Subcutaneous abdominal adipose tissue (tissue), 5 donors: ENCODE measurements around the gene FRAS1.

Experiments
- H3K27ac ChIP-seq: one replicate; pipeline ENCODE4 v1.7.0; 2013; ENCODE audit warnings: low read depth, mild to moderate bottlenecking, inconsistent platforms, low read length, moderate library complexity
- H3K27me3 ChIP-seq, 5 donors: one replicate each; pipeline ENCODE4 v1.7.0; 2013; ENCODE audit warnings: low read length in 5 of 5, inconsistent platforms in 1 of 5; ENCODE audit not compliant: control insufficient read depth in 5 of 5, insufficient read depth in 4 of 5
- H3K36me3 ChIP-seq, 5 donors: one replicate each; pipeline ENCODE4 v1.7.0; 2013; ENCODE audit warnings: low read length in 5 of 5; ENCODE audit not compliant: control insufficient read depth in 5 of 5, insufficient read depth in 5 of 5
- H3K4me1 ChIP-seq, 5 donors: one replicate each; pipeline ENCODE4 v1.7.0; 2013; ENCODE audit warnings: low read length in 5 of 5, mild to moderate bottlenecking in 3 of 5, moderate library complexity in 1 of 5; ENCODE audit not compliant: control insufficient read depth in 5 of 5, insufficient read depth in 5 of 5
- H3K4me3 ChIP-seq, 5 donors: one replicate each; pipeline ENCODE4 v1.7.0; 2013; ENCODE audit warnings: low read length in 5 of 5, low read depth in 1 of 5
- H3K9ac ChIP-seq, 5 donors: one replicate each; pipeline ENCODE4 v1.7.0; 2013; ENCODE audit warnings: low read length in 5 of 5, mild to moderate bottlenecking in 4 of 5, moderate library complexity in 3 of 5
- H3K9me3 ChIP-seq, 5 donors: one replicate each; pipeline ENCODE4 v1.7.0; 2013; ENCODE audit warnings: low read length in 5 of 5; ENCODE audit not compliant: control insufficient read depth in 5 of 5
- donor health status: healthy.
- donor health status: healthy.
- donor health status: healthy.
- donor health status: healthy.
- donor health status: healthy.

FRAS1 gene

DNA sequence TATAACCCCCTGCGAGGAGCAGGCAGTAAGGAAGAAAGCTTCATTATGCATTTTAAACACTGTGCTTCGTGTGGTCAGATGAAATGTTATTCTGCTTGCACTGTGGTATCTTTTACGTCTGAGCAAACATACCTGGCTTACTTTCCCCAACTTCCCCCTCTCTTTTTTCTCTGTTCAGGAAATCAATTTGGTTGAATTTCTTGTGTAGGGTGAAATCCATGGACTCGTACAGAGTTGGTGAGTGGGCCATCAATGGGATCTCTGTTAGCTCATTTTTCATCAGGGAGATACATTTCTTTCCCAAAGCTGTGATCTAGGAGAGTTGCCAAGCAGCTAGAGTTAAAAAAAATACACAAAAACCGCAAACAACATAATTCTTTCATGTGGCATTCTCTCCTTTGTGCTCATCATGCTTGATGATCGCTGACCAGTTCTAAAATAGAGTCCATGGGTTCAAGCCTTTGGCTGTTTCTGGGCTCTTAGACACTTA, 98.5 kb downstream of the FRAS1 start:
- Histone ChIP-seq H3K9me3 (no peaks in the 10 kb centered on the region), H3K4me1 (no peaks in the 10 kb centered on the region), H3K4me3 (no peak overlapping the region), H3K36me3 (no peaks in the 10 kb centered on the region), H3K9ac (no peak overlapping the region), H3K27ac (no peak overlapping the region), H3K27me3 (no peaks in the 10 kb centered on the region)

DNA sequence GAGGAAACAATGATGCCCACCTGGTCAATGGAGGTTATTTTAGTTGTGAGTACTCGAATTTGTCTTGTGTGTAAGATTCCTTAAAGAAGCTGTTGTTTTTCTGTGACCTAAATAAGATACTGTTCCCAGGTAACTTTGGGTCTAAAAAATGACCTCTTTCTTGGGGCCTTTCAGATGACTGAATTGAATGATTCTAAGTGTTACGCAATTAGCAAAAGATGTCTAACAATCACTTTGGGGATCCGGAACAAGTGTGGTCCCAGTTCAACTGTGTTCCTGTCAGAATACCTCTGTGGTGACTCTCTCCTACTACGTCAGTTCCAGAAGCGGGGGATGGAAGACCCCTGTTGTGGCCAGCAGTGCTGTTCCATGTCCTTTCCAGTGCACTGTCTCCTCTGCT, 99.4 kb downstream of the FRAS1 start:
- Histone ChIP-seq H3K9ac (no peak overlapping the region), H3K27me3 (no peaks in the 10 kb centered on the region), H3K9me3 (no peaks in the 10 kb centered on the region), H3K27ac (no peak overlapping the region), H3K4me3 (no peak overlapping the region), H3K36me3 (no peaks in the 10 kb centered on the region), H3K4me1 (no peaks in the 10 kb centered on the region)

DNA sequence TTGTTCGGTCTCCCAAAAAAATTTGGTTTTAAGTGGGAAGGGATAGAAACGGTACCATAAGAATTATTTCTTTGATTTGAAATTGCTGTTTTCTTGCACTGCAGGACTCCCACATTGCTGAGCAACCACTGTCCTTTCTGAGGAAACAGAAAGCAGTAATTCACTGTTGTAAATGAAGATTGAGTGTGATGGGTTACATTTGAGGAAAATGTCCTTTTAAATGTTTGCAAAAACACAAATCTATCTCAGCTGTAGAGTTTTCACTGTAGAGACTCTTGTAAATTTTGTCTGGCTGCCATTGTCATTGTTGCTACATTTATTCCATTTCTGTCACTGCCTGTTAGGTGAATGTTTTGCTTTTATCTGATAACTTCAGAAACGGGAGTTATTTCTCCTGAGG, 105.2 kb downstream of the FRAS1 start:
- Histone ChIP-seq H3K27ac (no peak overlapping the region), H3K4me3 (no peak overlapping the region), H3K27me3 (no peaks in the 10 kb centered on the region), H3K9me3 (no peaks in the 10 kb centered on the region), H3K4me1 (no peaks in the 10 kb centered on the region), H3K9ac (no peak overlapping the region), H3K36me3 (no peaks in the 10 kb centered on the region)

DNA sequence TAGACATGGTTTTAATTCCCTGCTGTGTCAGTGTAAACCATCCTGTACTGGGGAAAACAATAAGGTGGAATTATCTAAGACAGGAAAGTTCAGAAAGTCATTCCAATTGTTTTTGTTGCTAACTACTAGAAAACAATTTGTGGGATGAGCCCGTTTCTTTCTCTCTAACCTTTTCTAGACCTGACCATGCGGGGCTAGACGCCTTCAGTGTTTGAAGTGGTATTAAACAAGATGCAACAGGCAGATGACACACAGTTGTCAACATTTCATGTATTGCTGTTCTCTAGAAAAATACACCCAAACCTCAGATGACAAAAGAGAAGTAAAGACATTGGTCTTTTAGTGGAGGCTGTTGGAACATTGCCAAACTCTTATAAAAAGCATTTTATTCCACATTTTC, 105.7 kb downstream of the FRAS1 start:
- no peak overlapping the region for H3K9ac ChIP-seq
- no peaks in the 10 kb centered on the region for H3K36me3 ChIP-seq
- H3K9me3 ChIP-seq: no peaks in the 10 kb centered on the region
- no peaks in the 10 kb centered on the region for H3K4me1 ChIP-seq
- no peak overlapping the region for H3K4me3 ChIP-seq
- no peaks in the 10 kb centered on the region for H3K27me3 ChIP-seq
- no peak overlapping the region for H3K27ac ChIP-seq

DNA sequence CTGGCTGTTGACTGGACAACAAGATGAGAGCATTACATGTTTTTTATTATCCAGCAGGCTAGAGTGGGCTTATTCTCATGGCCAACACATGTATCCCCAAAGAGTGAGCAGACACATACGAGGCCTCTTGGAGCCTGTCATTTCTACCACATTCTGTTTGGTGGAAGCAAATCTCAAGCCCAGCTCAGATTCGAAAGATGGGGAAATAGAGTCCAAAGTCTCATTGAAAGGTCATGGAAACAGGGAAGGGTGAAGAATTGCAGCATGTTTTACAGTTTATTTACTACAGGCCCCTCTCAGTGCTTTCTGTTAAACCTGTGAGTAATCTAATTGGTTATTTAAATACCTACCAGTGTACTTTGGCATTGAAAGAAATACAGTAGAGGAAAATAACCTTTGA, 108.6 kb downstream of the FRAS1 start:
- no peak overlapping the region for H3K9ac ChIP-seq

DNA sequence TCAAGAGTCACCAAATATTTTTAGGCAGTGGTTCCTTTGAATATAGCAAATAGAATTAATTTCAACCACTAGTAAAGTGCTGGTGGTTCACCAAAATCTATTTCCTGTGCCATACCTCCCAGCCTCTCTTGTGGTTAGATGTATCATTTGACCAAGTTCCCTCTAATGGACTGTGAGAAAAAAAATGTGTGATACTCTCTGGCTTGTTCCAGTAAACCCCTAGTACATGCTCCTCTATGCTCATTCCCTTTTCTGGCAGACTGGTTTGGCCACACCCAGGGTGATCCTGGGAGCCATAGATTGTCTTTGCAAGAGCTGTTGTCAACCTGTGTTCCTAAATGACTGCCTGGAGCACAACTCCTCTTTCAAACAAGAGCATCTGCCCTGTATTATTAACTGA, 109.5 kb downstream of the FRAS1 start:
- Histone ChIP-seq H3K9me3 (no peaks in the 10 kb centered on the region), H3K27ac (no peak overlapping the region), H3K27me3 (no peaks in the 10 kb centered on the region)

More for the DNA sequence above, 108.6 kb downstream of the FRAS1 start:
- H3K4me3 ChIP-seq: no peak overlapping the region
- H3K9me3 ChIP-seq: no peaks in the 10 kb centered on the region
- H3K27ac ChIP-seq: no peak overlapping the region
- no peaks in the 10 kb centered on the region for H3K36me3 ChIP-seq
- H3K27me3 ChIP-seq: no peaks in the 10 kb centered on the region
- H3K4me1 ChIP-seq: no peaks in the 10 kb centered on the region

DNA sequence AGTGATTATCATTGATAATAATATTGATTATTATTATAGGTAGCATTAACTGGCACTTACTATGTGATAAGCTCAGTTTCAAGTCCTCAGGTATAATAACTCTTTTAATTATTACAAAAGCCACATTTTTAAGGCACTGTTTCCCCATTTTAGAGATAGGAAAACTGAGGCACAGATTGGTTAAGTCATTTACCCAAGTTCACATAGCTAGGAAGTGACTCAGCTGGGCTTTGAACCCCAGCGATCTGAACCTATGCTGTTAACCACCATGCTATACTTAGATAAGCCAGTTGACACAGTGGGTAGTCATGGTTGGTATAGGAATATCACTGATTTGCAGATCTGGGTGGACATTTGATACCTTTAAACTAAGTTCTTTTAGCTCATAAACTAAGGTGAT, 110.4 kb downstream of the FRAS1 start:
- Histone ChIP-seq H3K4me3 (no peak overlapping the region), H3K4me1 (no peaks in the 10 kb centered on the region), H3K27me3 (no peaks in the 10 kb centered on the region), H3K9ac (no peak overlapping the region), H3K27ac (no peak overlapping the region), H3K9me3 (no peaks in the 10 kb centered on the region), H3K36me3 (no peaks in the 10 kb centered on the region)

More for the DNA sequence above, 109.5 kb downstream of the FRAS1 start:
- Histone ChIP-seq H3K4me3 (no peak overlapping the region), H3K9ac (no peak overlapping the region), H3K36me3 (no peaks in the 10 kb centered on the region), H3K4me1 (no peaks in the 10 kb centered on the region)

DNA sequence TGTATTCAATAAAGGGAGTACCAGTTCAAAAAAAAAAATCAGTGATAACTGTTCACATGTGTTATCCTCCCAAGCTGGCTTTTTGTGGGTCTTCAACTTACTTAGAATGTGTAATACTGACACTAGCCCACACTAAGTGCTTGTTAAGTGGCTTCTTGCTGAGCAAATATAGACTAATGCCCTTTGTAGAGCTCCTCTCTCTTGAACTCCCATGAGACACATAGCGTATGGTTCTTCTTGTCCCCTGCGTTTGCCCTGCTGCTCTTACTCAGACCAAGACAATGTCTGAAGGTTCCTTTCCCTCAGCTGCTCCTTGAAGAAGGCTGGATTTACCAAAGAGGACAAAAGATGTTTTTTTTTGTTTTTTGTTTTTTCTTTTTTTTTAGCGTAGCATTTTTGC, 110.9 kb downstream of the FRAS1 start:
- H3K4me1 ChIP-seq: no peaks in the 10 kb centered on the region
- no peaks in the 10 kb centered on the region for H3K9me3 ChIP-seq
- H3K27ac ChIP-seq: no peak overlapping the region
- H3K4me3 ChIP-seq: no peak overlapping the region
- H3K27me3 ChIP-seq: no peaks in the 10 kb centered on the region
- no peaks in the 10 kb centered on the region for H3K36me3 ChIP-seq
- H3K9ac ChIP-seq: no peak overlapping the region

DNA sequence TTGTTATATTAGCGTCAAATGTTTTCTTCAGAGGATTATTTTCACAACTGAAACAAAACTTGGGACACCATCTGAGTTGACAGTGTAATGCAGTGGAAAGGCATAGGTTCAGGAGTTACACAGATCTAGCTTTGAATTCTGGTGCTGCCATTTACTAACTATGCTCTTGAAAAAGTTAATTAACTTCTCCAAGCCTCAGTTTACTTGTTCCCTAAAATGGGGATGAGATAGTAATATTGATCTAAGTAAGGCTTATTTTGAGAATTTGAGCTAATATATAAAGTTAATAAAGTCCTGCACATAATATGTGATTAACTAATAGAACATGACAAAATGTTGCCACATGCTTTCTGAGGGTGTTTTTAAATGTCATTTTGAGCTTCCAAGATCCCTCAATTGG, 112.6 kb downstream of the FRAS1 start:
- Histone ChIP-seq H3K27me3 (no peaks in the 10 kb centered on the region), H3K4me1 (no peaks in the 10 kb centered on the region), H3K9ac (no peak overlapping the region), H3K9me3 (no peaks in the 10 kb centered on the region), H3K27ac (no peak overlapping the region), H3K4me3 (no peak overlapping the region), H3K36me3 (no peaks in the 10 kb centered on the region)

DNA sequence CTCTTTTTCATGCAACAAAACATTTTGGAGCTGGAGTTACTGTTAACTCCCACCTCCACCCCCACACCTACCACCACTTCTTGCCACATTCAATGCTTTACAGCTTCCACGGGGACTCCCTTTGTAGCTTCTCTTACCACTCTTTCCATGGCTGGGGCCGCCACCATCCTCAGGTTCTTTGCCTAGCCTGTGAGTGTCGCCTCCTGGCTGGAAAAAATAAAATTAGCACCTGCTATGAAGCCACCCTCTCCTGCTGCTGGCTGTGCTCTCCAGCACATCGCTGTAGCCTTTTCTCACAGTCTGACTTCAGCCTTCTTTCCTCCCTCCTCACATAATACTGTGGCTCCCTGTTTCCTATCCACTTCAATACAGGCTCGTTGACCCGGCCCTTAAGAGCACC, 114.4 kb downstream of the FRAS1 start:
- no peaks in the 10 kb centered on the region for H3K36me3 ChIP-seq
- no peak overlapping the region for H3K27ac ChIP-seq
- no peak overlapping the region for H3K9ac ChIP-seq
- H3K27me3 ChIP-seq: no peaks in the 10 kb centered on the region
- no peak overlapping the region for H3K4me3 ChIP-seq
- no peaks in the 10 kb centered on the region for H3K9me3 ChIP-seq
- no peaks in the 10 kb centered on the region for H3K4me1 ChIP-seq

DNA sequence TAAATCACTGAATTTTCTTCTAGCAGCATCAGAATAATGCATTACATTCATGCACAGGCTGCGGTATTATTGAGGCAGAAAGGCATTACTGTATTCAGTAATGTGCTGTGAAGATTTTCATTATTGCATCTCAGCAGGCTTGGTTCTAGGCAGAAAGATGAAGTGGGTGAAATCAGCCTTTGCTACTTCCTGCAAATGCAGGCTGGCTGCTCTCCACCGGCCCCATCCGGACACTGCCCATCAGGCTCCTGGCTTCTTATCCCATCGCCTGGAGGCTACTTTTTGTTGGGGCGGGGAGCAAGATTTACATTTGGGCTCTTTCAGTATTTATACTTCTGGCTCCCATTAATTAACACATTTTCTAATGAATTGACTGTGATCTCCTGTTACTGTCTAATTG, 117.8 kb downstream of the FRAS1 start:
- H3K9ac ChIP-seq: no peak overlapping the region
- H3K27me3 ChIP-seq: no peaks in the 10 kb centered on the region
- no peaks in the 10 kb centered on the region for H3K36me3 ChIP-seq
- H3K9me3 ChIP-seq: no peaks in the 10 kb centered on the region
- H3K27ac ChIP-seq: no peak overlapping the region
- H3K4me1 ChIP-seq: no peaks in the 10 kb centered on the region
- H3K4me3 ChIP-seq: no peak overlapping the region
